ENCODE results near the gene SIK3.

SIK3 gene

DNA sequence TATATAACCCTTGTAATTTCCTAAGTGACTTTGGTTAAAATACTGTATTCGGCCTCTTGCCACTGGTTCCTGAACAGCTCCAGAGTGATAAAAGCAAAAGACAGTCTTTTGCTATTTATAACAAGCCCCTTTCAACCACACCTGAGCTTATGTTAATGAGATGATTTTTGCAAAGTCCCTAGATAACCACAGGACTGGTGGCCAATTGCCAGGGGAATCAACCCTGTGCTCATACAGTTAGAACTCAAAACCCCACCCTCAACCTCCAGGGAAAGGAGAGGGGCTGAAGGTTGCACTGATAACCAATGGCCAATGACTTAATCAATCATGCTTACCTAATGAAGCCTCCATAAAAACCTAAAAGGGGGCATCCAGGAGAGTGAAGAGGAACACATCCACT is 77.9 kb downstream of the SIK3 start:
- TF ChIP-seq, protein P1, sequence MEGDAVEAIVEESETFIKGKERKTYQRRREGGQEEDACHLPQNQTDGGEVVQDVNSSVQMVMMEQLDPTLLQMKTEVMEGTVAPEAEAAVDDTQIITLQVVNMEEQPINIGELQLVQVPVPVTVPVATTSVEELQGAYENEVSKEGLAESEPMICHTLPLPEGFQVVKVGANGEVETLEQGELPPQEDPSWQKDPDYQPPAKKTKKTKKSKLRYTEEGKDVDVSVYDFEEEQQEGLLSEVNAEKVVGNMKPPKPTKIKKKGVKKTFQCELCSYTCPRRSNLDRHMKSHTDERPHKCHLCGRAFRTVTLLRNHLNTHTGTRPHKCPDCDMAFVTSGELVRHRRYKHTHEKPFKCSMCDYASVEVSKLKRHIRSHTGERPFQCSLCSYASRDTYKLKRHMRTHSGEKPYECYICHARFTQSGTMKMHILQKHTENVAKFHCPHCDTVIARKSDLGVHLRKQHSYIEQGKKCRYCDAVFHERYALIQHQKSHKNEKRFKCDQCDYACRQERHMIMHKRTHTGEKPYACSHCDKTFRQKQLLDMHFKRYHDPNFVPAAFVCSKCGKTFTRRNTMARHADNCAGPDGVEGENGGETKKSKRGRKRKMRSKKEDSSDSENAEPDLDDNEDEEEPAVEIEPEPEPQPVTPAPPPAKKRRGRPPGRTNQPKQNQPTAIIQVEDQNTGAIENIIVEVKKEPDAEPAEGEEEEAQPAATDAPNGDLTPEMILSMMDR (IDR thresholded peaks at IDR 0.05; ENCODE audit: extremely low read depth, missing control alignments), result no peak

DNA sequence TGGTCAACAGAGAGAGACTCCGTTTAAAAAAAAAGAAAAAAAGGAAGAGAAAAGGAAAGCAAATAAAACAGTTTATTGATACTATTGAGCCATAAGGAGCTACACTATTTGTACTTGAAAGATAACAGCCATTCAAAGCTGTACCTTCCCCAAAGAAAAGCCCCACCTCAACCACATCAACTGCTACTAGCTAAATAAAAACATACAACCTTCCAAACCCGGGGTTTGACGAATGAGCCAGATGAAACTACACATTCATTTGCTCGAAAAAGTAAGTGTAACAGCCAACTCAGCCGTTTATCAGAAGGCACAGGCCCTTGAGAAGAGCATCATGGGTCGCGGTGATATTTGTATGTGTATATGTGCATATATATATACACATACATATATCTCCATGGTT is 78.4 kb downstream of the SIK3 start:
- TF ChIP-seq, protein P1 (IDR thresholded peaks at IDR 0.05; ENCODE audit: extremely low read depth, missing control alignments), result no peak
- no peak for DNase-seq (ENCODE audit: low spot score)

More for the DNA sequence above, 77.9 kb downstream of the SIK3 start:
- no peak for DNase-seq (ENCODE audit: low spot score)

DNA sequence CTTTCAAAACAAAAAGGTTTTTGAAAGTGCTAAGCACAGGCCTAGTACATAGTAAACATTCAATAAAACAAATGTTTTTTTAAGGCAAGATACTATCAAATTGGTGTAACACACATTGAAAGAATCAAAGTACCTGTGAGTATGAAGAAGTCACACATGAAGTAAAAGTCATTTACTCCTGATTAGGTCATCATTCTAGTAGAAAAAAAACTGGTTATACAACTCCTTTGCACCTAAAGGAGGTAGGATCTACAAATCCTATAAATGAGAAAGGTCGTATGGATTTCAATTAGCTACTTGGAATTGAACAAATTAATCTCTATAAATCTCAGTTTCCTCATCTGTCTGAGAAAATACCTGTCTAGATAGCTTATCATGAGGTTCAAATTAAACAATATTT is 80.8 kb downstream of the SIK3 start:
- TF ChIP-seq, protein P1 (IDR thresholded peaks at IDR 0.05; ENCODE audit: extremely low read depth, missing control alignments), result no peak
- DNase-seq (ENCODE audit: low spot score), result no peak

DNA sequence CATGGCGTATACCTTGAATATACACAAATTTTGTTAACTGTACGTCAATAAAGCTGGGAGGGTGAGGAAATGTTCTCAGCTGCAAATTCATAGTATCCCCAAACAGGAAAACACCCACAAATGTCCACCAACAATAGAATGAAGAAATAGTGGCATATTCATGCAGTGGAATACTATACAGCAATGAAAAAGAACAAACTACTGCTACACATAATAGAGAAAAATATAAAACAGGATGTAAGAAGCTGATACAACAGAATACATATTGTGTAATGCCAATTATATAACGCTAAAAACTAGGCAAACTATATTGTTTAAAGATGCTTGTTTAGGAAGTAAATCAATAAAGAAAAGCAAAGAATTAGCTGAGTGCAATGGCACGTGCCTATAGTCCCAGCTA is 81.5 kb downstream of the SIK3 start:
- TF ChIP-seq, protein P1 (IDR thresholded peaks at IDR 0.05; ENCODE audit: extremely low read depth, missing control alignments), result no peak
- no peak for DNase-seq (ENCODE audit: low spot score)

DNA sequence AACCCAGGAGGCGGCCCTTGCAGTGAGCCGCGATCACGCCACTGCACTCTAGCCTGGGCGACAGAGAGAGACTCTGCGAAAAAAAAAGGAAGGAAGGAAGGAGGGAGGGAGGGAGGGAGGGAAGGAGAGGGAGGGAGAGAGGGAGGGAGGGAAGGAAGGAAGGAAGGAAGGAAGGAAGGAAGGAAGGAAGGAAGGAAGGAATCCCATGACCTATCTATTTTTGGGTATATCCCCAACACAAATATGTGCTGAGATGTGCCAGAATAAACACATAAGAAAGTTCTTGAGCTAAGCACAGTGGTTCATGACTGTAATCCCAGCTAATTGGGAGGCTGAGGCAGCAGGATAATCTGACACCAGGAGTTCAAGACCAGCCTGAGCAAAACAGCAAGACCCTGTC is 82.0 kb downstream of the SIK3 start:
- no peak for DNase-seq (ENCODE audit: low spot score)
- TF ChIP-seq, protein P1 (IDR thresholded peaks at IDR 0.05; ENCODE audit: extremely low read depth, missing control alignments), result no peak

DNA sequence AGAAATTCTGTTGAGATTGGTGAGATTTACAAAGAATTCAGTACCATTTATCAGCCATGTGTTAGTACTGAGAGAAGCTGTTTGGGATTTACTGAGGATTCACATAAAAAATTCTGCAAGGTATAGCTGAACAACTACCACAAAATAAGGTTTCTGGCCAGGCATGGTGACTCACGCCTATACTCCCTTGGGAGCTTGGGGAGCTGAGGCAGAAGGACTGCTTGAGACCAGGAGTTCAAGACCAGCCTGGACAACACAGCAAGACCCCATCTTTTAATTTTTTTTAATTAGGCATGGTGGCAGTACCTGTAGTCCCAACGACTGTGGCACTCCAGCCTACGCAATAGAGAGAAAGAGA is 86.7 kb downstream of the SIK3 start:
- TF ChIP-seq, protein P1 (IDR thresholded peaks at IDR 0.05; ENCODE audit: extremely low read depth, missing control alignments), result no peak
- DNase-seq (ENCODE audit: low spot score), result no peak

DNA sequence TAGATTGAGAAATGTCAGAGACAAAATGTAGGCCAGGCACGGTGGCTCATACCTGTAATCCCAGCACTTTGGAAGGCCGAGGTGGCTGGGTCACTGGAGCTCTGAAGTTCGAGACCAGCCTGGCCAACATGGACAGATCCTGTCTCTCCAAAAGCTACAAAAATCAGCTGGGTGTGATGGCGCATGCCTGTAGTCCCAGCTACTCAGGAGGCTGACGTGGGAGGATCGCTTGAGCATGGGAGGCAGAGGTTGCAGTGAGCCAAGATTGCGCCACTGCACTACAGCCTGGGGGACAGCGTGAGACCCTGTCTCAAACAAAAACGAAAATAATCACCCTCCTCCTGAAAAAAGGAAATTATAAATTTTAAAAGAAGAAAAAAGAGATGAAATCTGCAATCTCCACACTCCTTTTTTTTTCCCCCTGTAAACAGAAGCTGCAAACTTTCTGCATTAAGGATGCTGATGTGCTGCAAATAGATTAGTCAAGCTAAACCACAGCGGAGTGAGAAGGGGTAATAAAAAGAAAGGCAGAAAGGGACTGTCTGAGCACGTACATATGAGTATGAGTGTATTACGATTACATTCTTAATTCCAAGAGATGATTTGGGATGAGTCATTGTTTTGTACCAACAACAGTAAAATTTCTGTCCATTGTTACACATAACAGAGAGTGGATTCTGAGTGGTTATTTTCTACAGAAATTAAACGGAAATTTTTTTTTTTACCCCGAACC is 87.3 kb downstream of the SIK3 start:
- no peak for DNase-seq (ENCODE audit: low spot score)
- TF ChIP-seq, protein P1 (IDR thresholded peaks at IDR 0.05; ENCODE audit: extremely low read depth, missing control alignments), result no peak

Data from GM20000 (cell line).